Left renal cortex interstitium (tissue), 4 donors: ENCODE results near the gene TRPV4. TPM values are rescaled to one million over a fixed set of nuclear protein-coding genes. Genes with fewer than 3 reads are reported as not detected.

Source experiments
- DNase-seq, 4 donors: peaks; one replicate each; pipeline ENCODE4 v3.0.0-alpha.2; 2013; ENCODE audit warnings: low read depth in 4 of 4, low spot score in 2 of 4, missing footprints in 1 of 4
- polyA plus RNA-seq, 4 donors: library from polyadenylated mRNA; unstranded; fragments of 120-200 nt; gene quantifications; one replicate each; pipeline ENCODE4 v1.2.1, GENCODE V29; 2013; ENCODE audit not compliant: insufficient read length in 4 of 4

The TRPV4 gene
- polyA plus RNA-seq, 4 donors, result 12.5 to 20.8 (median 14.4) TPM

- no peak for DNase-seq
Observed at GRCh38 chr12:109764776-109765445, 68.3 kb downstream of the TRPV4 start.

DNA sequence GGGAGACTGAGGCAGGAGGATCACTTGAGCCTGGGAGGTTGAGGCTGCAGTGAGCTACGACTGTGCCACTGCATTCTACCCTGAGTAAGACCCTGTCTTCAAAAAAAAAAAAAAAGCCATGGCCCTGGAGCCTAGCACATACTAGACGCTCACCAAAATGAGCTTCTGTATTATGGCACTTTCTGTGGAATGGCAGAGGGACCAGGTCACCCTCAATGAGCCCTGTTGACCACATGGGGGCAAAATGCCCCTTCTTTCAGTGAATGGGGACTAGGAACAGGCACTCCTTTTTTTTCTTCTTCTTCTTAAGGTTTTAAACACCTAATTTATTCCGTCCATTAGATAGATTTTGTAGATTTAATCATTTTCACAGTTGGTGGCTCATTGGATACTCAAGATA lies 69.1 kb downstream of the TRPV4 start:
- no peak for DNase-seq

- no peak for DNase-seq
Observed at GRCh38 chr12:109763201-109763841, 69.9 kb downstream of the TRPV4 start.

GRCh38 chr12:109762673-109763191 lies 70.5 kb downstream of the TRPV4 start:
- DNase-seq, result no peak

DNA sequence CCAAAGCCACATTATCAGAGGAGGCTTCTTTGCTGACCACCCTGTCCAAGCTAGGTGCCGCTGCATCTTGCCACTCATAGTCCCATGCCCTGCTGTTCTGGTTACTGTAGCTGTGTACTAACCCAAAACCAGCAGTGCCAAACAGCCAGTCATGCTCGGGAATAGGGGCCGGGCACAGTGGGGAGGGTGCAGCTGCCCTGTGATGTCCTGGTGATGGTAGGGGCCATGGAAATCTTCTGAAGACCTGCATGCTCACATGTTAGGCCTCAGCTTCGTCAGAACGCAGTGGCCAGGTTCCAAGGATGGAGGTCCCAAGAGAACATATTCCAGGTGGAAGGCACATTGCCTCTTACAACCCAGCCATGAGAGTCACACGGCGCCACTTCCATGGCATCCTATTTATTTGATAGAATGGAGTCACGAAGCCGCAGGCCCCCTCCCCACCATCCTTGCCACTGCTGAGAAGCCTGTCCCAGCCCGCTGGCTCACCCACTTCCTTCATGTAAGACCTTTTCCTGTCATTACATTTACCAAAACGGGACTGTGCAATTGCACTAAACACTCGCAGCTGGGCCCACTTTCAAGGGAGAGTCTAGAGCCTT lies 71.0 kb downstream of the TRPV4 start:
- DNase-seq, result no peak

- DNase-seq, result no peak
Observed at GRCh38 chr12:109760930-109761921, 72.0 kb downstream of the TRPV4 start.

DNA sequence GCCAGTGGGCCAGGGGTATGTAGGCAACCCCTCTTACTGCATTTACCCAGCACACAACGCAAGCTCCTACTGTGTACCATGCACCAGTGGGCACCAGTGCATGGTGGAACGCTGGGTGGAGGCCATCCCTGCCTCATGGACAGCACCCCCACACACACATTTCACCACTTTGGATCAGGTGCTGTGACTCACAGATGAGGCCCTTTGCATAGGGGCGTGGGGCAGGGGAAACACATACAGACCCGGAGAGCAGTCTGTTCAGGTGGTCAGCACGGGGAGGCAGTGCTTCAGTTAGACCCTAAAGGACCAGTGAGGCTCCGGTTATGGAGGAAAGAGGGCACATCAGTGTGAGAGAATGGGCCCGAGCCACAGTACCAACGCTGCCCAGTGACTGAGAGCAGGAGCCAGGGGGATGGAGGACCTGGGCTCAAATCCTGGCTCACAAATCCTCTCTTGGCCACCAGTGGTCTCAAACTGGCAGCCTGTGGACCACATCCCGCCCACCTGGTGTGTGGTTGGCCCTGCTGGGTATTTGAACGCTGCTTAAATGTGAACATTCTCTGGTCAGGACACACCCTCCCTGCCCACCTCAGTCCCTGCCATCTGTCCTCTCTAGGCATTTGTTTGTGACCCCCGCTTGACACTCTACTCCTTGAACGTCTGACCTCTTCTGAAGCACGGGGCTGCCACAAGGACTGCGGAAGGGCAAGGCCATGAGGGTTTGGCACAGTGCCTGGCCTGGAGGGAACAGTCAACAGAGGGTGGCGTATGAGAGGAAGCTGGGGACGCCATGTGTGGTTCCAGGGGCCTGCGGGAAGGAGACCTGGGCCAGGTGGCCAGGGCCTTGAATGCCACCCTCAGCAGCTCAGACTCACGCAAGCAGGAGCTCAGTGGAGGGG lies 72.9 kb downstream of the TRPV4 start:
- no peak for DNase-seq

GRCh38 chr12:109759595-109759994 lies 73.6 kb downstream of the TRPV4 start:
- DNase-seq, result no peak

DNA sequence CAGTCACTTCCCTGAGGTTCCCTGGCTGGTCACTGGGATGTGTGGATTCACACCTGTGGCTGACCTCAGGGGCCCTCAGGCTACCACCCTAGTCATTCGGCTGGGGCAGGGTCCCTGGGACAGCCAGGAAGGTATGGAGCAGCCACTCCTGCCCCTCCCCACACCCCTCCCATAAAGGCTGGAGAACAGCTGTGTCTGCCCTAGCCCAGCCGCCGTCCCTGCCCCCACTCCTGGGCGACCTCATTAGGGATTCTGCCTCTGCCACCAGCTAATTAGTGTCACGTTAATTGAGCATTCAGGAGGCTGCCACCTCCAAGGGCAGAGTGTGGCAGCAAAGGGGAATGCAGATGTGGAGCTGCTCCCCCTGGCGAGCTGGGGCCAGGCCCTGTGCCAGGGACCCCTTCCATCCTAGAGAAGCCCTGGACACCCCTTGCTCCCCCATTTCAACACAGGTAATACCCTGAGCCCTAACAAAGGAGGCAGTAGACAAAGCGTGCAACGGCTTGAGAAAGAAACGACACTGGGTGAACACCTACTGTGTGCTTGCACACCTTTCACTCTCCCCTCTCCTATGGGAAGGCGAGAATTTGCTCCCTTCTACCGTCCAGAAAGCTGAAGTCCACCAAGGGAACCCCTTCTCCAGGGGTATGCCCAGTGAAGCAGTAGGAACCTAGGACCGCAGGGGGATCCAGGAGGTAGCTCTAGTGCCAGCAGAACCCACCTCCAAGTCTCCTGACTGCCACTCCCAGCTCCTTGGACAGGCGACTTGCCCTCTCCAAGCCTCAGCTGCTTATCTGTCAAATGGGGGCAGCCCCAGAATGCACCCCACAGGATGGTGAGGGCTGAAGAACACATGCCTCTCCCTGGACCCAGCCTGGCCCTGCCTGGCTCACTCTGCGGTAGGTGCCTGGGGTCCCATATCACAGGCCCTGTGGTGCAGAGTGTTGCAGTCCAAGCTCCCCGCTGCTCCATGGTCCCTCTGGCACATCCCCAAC lies 74.5 kb downstream of the TRPV4 start:
- DNase-seq, result no peak

DNA sequence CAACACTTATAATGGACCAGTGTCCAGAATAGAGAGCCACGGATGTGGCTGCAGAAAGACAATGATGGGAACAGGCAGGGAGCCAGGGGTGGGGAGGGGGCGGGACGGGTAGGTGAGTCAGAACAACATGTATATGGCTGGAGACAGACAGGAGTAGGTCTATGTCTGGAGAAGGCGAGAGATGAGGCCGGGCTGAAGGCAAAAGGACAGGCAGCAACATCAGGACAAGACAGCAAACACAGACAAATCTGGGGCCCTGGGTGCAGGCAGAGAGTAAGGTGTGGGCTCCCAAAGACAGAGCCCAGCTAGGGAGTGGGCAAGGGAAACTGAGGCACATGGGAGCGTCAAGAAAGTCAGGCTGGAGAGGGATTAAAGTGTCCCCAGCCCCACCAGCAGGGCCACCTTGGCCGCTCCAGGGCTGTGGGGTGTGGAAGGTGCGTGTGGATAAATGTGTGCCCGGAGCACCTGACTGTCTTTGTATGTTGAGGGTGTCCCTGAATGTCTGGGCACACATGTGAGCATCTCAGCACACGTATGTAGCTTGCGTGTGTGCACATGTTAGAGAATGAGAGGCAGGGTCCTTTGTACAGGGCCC lies 75.4 kb downstream of the TRPV4 start:
- DNase-seq, result no peak

DNA sequence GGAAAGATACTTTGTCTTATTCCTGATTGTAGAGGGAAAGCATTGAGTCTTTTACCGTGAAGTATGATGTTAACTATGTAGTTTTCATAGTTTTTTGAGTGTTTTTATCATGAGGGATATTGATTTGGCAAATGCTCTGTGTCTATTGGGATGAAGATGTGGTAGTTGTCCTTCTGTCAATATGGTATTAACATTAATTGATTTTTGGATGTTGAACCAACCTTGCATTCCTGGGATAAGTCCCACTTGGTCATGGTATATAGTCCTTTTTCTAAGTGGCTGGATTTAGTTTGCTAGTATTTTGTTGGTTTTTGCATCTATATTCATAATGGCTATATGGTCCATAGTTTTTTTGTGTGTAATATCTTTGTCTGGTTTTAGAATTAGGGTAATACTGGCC lies 76.7 kb downstream of the TRPV4 start:
- no peak for DNase-seq

DNA sequence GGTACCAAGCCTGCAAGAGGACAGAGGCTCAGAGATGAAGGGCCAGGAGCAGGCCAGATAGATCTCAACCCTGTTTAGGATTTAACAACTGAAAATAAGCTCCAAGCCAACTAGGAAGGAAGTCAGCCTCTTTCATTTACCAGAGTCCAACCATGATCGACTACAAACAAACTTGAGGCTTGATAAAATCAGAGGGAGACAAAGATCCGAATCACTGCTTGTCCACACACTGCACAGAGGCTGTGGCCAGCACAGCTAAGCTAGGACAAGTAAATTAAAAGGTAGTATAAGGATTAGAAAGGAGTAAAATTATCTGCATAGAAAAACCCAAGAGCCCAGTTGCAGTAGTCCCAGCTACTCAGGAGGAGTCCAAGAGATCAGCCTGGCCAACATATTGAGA lies 79.2 kb downstream of the TRPV4 start:
- no peak for DNase-seq

- DNase-seq, result no peak
Observed at GRCh38 chr12:109753054-109753401, 80.2 kb downstream of the TRPV4 start.

DNA sequence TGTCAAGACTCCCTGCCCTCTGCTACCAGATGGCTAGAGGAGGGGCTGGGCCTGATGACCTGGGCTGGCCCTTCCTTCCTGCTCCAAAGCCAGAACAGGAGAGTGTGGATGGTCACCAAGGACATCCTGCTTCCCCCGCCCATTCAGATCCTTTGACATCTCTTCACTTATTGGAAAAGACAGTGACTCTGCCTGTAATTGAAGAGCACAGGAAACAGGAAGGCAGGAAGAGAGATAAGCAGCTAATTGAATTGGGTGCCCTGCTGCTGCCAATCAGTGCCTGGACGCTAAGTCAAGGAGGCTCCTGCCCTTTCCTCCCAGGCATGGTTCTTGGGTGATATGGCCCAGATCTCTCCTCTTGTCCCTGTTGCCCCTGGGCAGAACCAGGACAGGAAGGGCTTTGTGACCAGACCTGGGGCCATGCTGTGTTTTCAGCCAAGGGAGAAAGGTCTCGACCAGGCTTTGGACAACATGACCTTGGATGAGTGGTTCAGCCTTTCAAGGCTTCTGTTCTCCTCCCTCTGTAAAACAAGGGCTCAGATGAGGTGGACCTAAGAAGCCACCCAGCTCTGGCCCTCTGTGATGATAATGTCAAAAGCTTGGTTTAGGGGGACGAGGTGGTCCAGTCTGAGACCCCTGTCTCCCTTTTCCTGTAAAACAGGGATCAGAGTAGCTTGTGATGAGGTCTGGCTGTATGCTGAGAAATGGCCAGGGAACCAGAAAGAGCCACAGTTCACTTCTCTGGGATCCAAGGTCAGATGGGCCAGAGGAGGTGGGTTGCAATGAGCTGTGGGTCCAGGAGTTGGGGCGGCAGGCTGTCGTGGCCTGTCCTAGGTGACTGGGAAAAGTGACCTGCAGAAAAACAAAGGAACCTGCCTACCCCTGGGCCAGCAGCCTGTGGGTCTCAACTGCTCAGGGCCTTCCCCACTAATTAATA lies 80.8 kb downstream of the TRPV4 start:
- no peak for DNase-seq

DNA sequence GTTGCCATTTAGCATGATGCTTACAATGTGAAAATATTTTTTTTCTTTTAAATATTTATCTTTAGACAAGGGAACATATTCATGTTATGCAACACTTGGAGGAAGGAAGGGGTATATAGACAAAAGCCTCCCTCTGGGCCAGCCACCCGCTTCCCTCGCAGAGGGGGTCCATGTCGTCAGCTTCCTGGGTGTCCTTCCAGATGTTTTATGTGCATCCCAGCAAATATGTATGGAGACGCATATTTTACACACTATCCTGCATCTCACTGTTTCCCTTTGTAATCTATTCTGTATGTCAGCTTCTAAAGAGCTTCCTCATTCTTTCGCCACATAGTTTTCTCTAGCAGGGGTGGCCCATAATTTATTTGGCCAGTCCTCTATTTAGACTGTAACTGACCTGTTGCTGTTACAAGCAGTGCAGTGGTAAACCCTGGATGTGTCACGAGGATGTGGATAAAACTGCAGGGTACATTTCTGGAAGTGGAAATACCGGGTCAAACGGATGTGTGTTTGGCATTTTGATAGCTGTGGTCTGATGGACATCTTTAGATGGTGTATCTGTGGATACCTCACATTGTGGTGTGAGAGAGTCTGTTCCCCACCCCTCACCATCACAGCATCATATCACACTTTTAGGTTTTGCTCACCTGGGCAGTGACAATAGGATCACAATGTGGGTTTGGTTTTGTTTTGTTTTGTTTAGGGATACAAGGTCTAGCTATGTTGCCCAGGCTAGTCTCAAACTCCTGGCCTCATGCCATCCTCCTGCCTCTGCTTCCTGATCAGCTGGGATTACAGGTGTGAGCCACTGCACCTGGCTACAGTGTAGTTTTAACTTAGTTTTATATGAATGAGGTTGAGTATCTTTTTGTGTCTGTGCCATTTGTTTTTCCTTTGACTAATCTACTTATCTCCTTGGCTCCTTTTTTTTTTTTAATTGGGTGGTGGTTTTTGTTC lies 87.9 kb downstream of the TRPV4 start:
- DNase-seq, result no peak

DNA sequence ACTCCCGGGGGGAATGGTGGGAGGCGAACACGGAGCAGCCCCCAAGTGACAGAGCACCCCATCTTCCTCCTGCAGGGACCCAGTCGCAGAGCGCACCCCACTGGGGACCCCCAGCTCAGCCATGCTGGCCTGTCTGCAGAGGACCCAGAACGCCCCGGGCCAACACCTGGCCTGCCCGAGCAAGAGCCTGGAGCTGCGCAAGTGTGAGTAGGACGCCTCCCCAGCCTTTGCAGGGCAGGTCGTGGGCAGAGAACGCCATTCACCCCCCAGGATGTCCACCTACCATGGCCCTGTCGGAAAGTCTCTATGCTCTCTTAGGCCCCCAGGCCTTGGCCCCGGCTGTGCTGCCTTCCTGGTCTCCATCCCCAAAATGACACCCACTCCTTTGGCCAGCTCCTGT lies 89.2 kb downstream of the TRPV4 start:
- no peak for DNase-seq
